ENCODE data around the gene TOM1L2.

DNA sequence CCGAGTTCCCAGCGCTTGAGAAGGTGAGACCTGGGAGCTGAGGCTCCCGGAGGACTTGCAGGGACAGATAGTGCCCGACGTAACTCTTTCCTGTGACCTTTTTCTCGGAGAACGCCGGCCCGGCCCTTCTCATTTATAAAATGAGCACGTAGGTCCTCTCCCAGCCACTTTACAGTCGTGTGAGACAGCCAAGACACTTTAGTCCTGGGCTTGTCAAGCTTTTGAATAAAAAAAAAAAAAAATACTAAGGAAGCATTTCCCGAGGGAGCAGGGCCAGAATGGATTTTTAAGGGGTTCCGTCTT is 703 bp upstream of the TOM1L2 start:
- TF ChIP-seq, protein P1, sequence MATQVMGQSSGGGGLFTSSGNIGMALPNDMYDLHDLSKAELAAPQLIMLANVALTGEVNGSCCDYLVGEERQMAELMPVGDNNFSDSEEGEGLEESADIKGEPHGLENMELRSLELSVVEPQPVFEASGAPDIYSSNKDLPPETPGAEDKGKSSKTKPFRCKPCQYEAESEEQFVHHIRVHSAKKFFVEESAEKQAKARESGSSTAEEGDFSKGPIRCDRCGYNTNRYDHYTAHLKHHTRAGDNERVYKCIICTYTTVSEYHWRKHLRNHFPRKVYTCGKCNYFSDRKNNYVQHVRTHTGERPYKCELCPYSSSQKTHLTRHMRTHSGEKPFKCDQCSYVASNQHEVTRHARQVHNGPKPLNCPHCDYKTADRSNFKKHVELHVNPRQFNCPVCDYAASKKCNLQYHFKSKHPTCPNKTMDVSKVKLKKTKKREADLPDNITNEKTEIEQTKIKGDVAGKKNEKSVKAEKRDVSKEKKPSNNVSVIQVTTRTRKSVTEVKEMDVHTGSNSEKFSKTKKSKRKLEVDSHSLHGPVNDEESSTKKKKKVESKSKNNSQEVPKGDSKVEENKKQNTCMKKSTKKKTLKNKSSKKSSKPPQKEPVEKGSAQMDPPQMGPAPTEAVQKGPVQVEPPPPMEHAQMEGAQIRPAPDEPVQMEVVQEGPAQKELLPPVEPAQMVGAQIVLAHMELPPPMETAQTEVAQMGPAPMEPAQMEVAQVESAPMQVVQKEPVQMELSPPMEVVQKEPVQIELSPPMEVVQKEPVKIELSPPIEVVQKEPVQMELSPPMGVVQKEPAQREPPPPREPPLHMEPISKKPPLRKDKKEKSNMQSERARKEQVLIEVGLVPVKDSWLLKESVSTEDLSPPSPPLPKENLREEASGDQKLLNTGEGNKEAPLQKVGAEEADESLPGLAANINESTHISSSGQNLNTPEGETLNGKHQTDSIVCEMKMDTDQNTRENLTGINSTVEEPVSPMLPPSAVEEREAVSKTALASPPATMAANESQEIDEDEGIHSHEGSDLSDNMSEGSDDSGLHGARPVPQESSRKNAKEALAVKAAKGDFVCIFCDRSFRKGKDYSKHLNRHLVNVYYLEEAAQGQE (IDR thresholded peaks at IDR 0.05; ENCODE audit: insufficient replicate concordance, low read depth), result no peak
- TF ChIP-seq SPI1 (IDR thresholded peaks at IDR 0.05; ENCODE audit: borderline replicate concordance, low read depth), result no peak
- TF ChIP-seq, protein P2, sequence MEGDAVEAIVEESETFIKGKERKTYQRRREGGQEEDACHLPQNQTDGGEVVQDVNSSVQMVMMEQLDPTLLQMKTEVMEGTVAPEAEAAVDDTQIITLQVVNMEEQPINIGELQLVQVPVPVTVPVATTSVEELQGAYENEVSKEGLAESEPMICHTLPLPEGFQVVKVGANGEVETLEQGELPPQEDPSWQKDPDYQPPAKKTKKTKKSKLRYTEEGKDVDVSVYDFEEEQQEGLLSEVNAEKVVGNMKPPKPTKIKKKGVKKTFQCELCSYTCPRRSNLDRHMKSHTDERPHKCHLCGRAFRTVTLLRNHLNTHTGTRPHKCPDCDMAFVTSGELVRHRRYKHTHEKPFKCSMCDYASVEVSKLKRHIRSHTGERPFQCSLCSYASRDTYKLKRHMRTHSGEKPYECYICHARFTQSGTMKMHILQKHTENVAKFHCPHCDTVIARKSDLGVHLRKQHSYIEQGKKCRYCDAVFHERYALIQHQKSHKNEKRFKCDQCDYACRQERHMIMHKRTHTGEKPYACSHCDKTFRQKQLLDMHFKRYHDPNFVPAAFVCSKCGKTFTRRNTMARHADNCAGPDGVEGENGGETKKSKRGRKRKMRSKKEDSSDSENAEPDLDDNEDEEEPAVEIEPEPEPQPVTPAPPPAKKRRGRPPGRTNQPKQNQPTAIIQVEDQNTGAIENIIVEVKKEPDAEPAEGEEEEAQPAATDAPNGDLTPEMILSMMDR (IDR thresholded peaks at IDR 0.05; ENCODE audit: insufficient read depth, low read length), result no peak
- no peak for TF ChIP-seq POLR2AphosphoS5 (IDR thresholded peaks at IDR 0.05; ENCODE audit: low read depth)
